ENCODE results near the gene MYO1D.

DNA sequence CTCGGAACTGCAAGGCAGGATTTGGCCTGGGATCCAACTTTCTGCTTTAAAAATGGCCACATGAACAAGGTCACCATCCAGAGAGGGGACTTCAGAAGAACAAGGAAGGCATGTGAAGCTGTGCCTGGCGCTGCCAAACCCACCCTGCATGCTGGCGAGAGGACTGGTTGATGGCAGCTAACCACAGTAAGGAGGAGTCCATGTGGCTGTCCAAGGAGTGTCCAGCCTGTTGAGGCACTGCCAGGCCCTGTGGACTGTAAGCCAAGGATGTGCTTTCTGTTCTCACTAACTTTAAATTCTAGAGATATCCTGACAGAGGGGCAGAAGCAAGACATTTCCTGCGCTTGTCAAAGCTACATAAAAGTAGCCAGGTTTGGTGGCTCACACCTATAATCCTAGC lies 349.8 kb downstream of the MYO1D start:
- TF ChIP-seq, protein P1, sequence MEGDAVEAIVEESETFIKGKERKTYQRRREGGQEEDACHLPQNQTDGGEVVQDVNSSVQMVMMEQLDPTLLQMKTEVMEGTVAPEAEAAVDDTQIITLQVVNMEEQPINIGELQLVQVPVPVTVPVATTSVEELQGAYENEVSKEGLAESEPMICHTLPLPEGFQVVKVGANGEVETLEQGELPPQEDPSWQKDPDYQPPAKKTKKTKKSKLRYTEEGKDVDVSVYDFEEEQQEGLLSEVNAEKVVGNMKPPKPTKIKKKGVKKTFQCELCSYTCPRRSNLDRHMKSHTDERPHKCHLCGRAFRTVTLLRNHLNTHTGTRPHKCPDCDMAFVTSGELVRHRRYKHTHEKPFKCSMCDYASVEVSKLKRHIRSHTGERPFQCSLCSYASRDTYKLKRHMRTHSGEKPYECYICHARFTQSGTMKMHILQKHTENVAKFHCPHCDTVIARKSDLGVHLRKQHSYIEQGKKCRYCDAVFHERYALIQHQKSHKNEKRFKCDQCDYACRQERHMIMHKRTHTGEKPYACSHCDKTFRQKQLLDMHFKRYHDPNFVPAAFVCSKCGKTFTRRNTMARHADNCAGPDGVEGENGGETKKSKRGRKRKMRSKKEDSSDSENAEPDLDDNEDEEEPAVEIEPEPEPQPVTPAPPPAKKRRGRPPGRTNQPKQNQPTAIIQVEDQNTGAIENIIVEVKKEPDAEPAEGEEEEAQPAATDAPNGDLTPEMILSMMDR (IDR thresholded peaks at IDR 0.05) = no peak
- TF ChIP-seq POLR2AphosphoS5 (IDR thresholded peaks at IDR 0.05) = no peak

Measured in suprapubic skin (tissue), 3 donors.